PC-3 (cell line): ENCODE results near the gene CRYBB2.

Experiments
- CTCF ChIP-seq: fragments of 300-600 bp; sonication (generic); conservative IDR thresholded peaks from 2 replicates; pipeline ENCODE4 v1.5.1; 2017; ENCODE audit warnings: antibody characterized with exemption, low read depth, mild to moderate bottlenecking, low read length
- EZH2 ChIP-seq: fragments of 300-600 bp; sonication (generic); IDR thresholded peaks from one replicate; pipeline ENCODE4 v1.6.1; 2017; ENCODE audit warnings: antibody characterized with exemption, mild to moderate bottlenecking, low read length; ENCODE audit not compliant: unreplicated experiment

DNA sequence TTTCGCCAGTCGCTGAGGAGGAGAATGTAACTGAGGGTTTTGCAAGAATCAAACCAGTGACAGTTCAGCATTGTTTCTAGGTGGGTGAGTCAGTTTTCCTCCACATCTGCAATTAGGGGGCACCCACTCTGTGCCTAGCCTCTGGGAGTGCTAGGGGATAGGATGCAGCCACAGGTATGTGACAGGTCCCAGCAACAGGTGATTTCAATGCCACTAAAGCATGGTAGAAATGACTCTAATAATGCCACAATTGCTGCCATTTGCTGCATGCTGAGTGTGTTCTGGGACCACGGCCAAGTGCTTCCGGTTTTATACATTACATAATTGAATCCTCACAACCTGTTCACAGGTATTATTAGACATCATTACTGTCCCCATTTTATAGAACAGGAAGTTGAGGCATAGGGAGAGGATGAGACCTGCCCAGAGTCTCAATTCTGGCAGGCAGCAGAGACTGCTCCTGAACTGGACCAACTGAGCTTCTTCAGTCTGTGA, 556 bp downstream of the CRYBB2 start:
- no peak for TF ChIP-seq CTCF
- TF ChIP-seq EZH2 = no peak
